Duodenal mucosa (tissue), 2 donors: Measurements from ENCODE around the gene SNED1.

Source experiments
- H3K27ac ChIP-seq: one replicate; pipeline ENCODE4 v1.7.0; 2013; ENCODE audit warnings: low read depth, low read length
- H3K27me3 ChIP-seq, 2 donors: one replicate each; pipeline ENCODE4 v1.7.0; 2013; ENCODE audit warnings: low read length in 2 of 2, control low read depth in 1 of 2; ENCODE audit not compliant: insufficient read depth in 2 of 2, control insufficient read depth in 1 of 2
- H3K36me3 ChIP-seq, 2 donors: one replicate each; pipeline ENCODE4 v1.7.0; 2013; ENCODE audit warnings: low read length in 2 of 2, control low read depth in 1 of 2; ENCODE audit not compliant: insufficient read depth in 2 of 2, control insufficient read depth in 1 of 2
- H3K4me1 ChIP-seq, 2 donors: one replicate each; pipeline ENCODE4 v1.7.0; 2013; ENCODE audit warnings: low read length in 2 of 2, control low read depth in 1 of 2; ENCODE audit not compliant: insufficient read depth in 2 of 2, control insufficient read depth in 1 of 2
- H3K4me3 ChIP-seq, 2 donors: one replicate each; pipeline ENCODE4 v1.7.0; 2013; ENCODE audit warnings: low read length in 2 of 2, low read depth in 1 of 2
- H3K9ac ChIP-seq, 2 donors: one replicate each; pipeline ENCODE4 v1.7.0; 2013; ENCODE audit warnings: low read length in 2 of 2, low read depth in 1 of 2
- H3K9me3 ChIP-seq, 2 donors: one replicate each; pipeline ENCODE4 v1.7.0; 2013; ENCODE audit warnings: low read length in 2 of 2, control low read depth in 1 of 2; ENCODE audit not compliant: control insufficient read depth in 1 of 2

Gene SNED1

DNA sequence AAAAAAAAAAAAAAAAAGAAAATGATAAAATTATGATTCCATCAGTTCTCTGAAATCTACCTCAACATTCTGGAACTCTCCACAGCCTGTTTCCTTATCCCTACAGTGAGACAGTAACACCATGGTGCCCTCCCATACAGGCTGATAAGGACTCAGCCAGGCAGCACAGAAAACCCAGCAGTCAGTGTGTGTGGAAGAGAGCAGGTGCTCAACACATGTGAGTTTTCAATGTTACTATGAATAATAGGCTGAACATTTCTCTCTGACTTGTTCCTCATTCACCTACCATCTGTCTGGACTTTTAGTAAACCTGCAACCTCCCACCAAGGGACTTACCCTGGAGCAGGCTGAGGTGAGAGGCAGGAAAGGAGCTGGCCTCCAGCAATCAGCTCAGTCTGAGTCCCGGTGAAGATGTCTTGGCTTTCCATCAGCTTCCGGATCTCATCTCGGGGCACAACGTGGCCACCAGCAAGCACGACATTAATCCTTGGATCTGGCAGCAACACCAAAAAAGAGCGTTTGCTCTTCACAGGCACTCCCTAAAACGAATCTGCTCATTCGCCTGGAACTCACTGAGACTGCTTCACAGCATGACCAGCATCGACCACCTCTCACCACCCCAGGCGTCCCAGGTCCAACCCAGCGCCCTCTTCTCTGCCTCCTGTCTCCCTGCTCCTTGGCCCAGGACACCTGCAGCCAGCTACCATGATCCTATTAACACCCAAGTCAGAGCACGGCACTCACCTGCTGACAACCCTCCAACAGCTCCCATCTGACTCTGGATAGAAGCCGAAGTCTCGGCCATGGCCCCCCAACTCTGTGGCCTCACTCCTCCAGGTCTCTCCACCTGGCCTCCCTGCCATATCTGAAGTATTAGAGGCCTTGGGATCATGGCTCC, 134.4 kb downstream of the SNED1 start:
- Histone ChIP-seq H3K27ac (no peak overlapping the region), H3K9ac (no peak overlapping the region), H3K4me3 (no peak overlapping the region), H3K4me1 (peaks cover 5 to 10% of the 10 kb centered on the region in 2 donors), H3K27me3 (no peaks in the 10 kb centered on the region), H3K9me3 (no peaks in the 10 kb centered on the region), H3K36me3 (peaks cover 0 to 28% of the 10 kb centered on the region in 2 donors)

DNA sequence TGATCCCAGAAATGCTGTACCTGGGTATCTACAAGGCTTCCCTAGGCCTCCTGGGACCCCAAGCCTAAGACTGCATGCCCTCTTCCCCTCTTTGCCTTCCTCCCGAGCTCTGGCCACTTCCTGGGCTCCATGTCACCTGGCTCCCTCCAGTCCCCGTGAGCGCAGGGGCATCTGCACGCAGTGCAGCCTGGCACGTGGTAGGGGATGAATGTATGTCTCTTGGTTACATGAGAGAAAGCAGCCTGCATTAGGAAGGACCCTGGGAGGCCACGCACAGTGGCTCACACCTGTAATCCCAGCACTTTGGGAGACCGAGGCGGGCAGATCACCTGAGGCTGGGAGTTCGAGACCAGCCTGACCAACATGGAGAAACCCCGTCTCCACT, 135.0 kb downstream of the SNED1 start:
- Histone ChIP-seq H3K9me3 (no peaks in the 10 kb centered on the region), H3K27me3 (no peaks in the 10 kb centered on the region), H3K27ac (no peak overlapping the region), H3K4me3 (no peak overlapping the region), H3K36me3 (peaks cover 3 to 34% of the 10 kb centered on the region in 2 donors), H3K4me1 (peaks cover 5 to 10% of the 10 kb centered on the region in 2 donors), H3K9ac (no peak overlapping the region)

- Histone ChIP-seq H3K4me1 (peaks cover 5 to 10% of the 10 kb centered on the region in 2 donors), H3K9me3 (no peaks in the 10 kb centered on the region), H3K9ac (no peak overlapping the region), H3K36me3 (peaks cover 5 to 39% of the 10 kb centered on the region in 2 donors), H3K4me3 (no peak overlapping the region), H3K27ac (no peak overlapping the region), H3K27me3 (no peaks in the 10 kb centered on the region)
Measured at GRCh38 chr2:241134711-241135110, 136.3 kb downstream of the SNED1 start.

- no peak overlapping the region for H3K4me3 ChIP-seq
- H3K9me3 ChIP-seq = no peaks in the 10 kb centered on the region
- peaks cover 5 to 10% of the 10 kb centered on the region in 2 donors for H3K4me1 ChIP-seq
- no peaks in the 10 kb centered on the region for H3K27me3 ChIP-seq
- H3K9ac ChIP-seq = no peak overlapping the region
- H3K36me3 ChIP-seq = peaks cover 5 to 39% of the 10 kb centered on the region in 2 donors
- no peak overlapping the region for H3K27ac ChIP-seq
Measured at GRCh38 chr2:241135737-241136136, 137.3 kb downstream of the SNED1 start.

- peaks cover 5 to 39% of the 10 kb centered on the region in 2 donors for H3K36me3 ChIP-seq
- H3K4me1 ChIP-seq = peaks cover 5 to 10% of the 10 kb centered on the region in 2 donors
- H3K27ac ChIP-seq = no peak overlapping the region
- H3K9ac ChIP-seq = no peak overlapping the region
- H3K27me3 ChIP-seq = no peaks in the 10 kb centered on the region
- H3K4me3 ChIP-seq = no peak overlapping the region
- H3K9me3 ChIP-seq = no peaks in the 10 kb centered on the region
Measured at GRCh38 chr2:241136191-241136590, 137.8 kb downstream of the SNED1 start.

- peaks cover 5 to 39% of the 10 kb centered on the region in 2 donors for H3K36me3 ChIP-seq
Measured at GRCh38 chr2:241136661-241137260, 138.3 kb downstream of the SNED1 start.

GRCh38 chr2:241137276-241138190, 139.1 kb downstream of the SNED1 start:
- H3K36me3 ChIP-seq = peaks cover 5 to 39% of the 10 kb centered on the region in 2 donors
- no peak overlapping the region for H3K27ac ChIP-seq
- H3K27me3 ChIP-seq = no peaks in the 10 kb centered on the region
- H3K4me3 ChIP-seq = no peak overlapping the region
- peaks cover 5 to 10% of the 10 kb centered on the region in 2 donors for H3K4me1 ChIP-seq
- H3K9ac ChIP-seq = no peak overlapping the region
- H3K9me3 ChIP-seq = no peaks in the 10 kb centered on the region

More at GRCh38 chr2:241136661-241137260, 138.3 kb downstream of the SNED1 start:
- Histone ChIP-seq H3K9ac (no peak overlapping the region), H3K27me3 (no peaks in the 10 kb centered on the region), H3K4me3 (no peak overlapping the region), H3K27ac (no peak overlapping the region), H3K9me3 (no peaks in the 10 kb centered on the region), H3K4me1 (peaks cover 5 to 10% of the 10 kb centered on the region in 2 donors)

DNA sequence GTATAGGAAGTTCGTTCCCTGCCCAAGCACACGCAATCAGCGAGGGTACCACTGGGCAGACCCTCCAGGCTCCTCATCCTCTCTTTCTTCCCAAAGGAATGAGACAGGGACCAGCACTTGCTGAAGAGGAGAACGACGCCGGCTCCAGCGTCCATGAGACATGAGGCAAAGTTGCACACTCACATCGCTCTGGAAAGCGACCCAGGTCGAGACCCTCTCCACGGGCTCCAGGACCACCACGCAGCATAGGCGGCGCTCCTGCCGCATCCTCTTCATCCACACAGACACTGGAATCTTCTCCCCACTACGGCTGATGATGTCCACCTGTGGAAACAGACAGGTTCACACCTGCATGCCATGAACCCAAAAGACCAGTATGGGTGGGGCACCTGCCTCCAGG, 140.1 kb downstream of the SNED1 start:
- no peaks in the 10 kb centered on the region for H3K27me3 ChIP-seq
- H3K4me3 ChIP-seq = no peak overlapping the region
- H3K4me1 ChIP-seq = peaks cover 5 to 10% of the 10 kb centered on the region in 2 donors
- H3K27ac ChIP-seq = no peak overlapping the region
- H3K9ac ChIP-seq = no peak overlapping the region
- H3K9me3 ChIP-seq = no peaks in the 10 kb centered on the region
- peaks cover 5 to 33% of the 10 kb centered on the region in 2 donors for H3K36me3 ChIP-seq

GRCh38 chr2:241139531-241140444, 141.4 kb downstream of the SNED1 start:
- no peaks in the 10 kb centered on the region for H3K9me3 ChIP-seq
- peaks cover 5 to 33% of the 10 kb centered on the region in 2 donors for H3K36me3 ChIP-seq
- peaks cover 5 to 10% of the 10 kb centered on the region in 2 donors for H3K4me1 ChIP-seq
- H3K9ac ChIP-seq = no peak overlapping the region
- no peak overlapping the region for H3K4me3 ChIP-seq
- H3K27ac ChIP-seq = no peak overlapping the region
- H3K27me3 ChIP-seq = no peaks in the 10 kb centered on the region
